B cell (primary cell): Measurements from ENCODE around the gene SMIM26. TPM values are rescaled to one million over a fixed set of nuclear protein-coding genes. Genes with fewer than 3 reads are reported as not detected.
A peak's percentile ranks its signal among the peaks of the same experiment; 100 is the strongest.

ENCODE experiments used
- ATAC-seq: fragments of 200-7000 bp; cut with Tn5 transposase; one replicate; pipeline ENCODE4 v1.10.0; 2021; ENCODE audit warnings: low read depth, mild to moderate bottlenecking, moderate number of reproducible peaks, moderate library complexity
- CTCF ChIA-PET: fragments of 350-600 bp; sonication (Branson Sonifier 250); formaldehyde crosslinking; loops from one replicate; lab custom pipeline; 2021; ENCODE audit warnings: antibody characterized with exemption, inconsistent platforms; lab: Charles Lee
- POLR2A ChIA-PET: fragments of 350-600 bp; sonication (Branson Sonifier 250); formaldehyde crosslinking; loops from one replicate; lab custom pipeline; 2021; ENCODE audit warnings: antibody characterized with exemption; lab: Charles Lee
- DNase-seq: peaks from one replicate; pipeline ENCODE4 v3.0.0; 2013
- H2AFZ ChIP-seq: 2 replicates; pipeline ENCODE4 v1.6.1; 2012; ENCODE audit warnings: mild to moderate bottlenecking, low read depth, low read length; ENCODE audit not compliant: insufficient read depth, poor library complexity, severe bottlenecking
- H3K27ac ChIP-seq, 2 donors: 1 replicate in 1 of 2; 2 replicates in 1 of 2; pipeline ENCODE4 v1.5.1; 2012 to 2013; ENCODE audit warnings: low read length in 2 of 2, mild to moderate bottlenecking in 2 of 2, moderate library complexity in 1 of 2
- H3K27me3 ChIP-seq, 4 experiments: fragments of 200-600 bp in 1 of 4; sonication (generic) in 1 of 4; replicated peaks in 1 of 4; 1 replicate in 2 of 4; 2 replicates in 2 of 4; pipeline versions ENCODE4 v1.6.1 to v1.7.0; 2013 to 2016; ENCODE audit warnings: low read length in 3 of 4, mild to moderate bottlenecking in 2 of 4, mixed read lengths in 1 of 4, moderate library complexity in 1 of 4; ENCODE audit not compliant: insufficient read depth in 4 of 4, control insufficient read depth in 3 of 4; ENCODE audit errors: control extremely low read depth in 1 of 4
- H3K36me3 ChIP-seq, 2 experiments: replicated peaks in 1 of 2; 1 replicate in 1 of 2; 2 replicates in 1 of 2; pipeline versions ENCODE4 v1.6.1 to v1.7.1; 2013; ENCODE audit warnings: low read length in 1 of 2; ENCODE audit not compliant: insufficient read depth in 2 of 2, control insufficient read depth in 1 of 2; ENCODE audit errors: control extremely low read depth in 1 of 2, extremely low read depth in 1 of 2
- H3K4me1 ChIP-seq, 2 donors: fragments of 200-600 bp in 1 of 2; sonication (generic) in 1 of 2; 1 replicate in 1 of 2; 2 replicates in 1 of 2; pipeline versions ENCODE4 v1.5.1 to v1.6.1; 2013 to 2017; ENCODE audit warnings: low read length in 2 of 2; ENCODE audit not compliant: control insufficient read depth in 2 of 2, insufficient read depth in 2 of 2
- H3K4me2 ChIP-seq: replicated peaks from 2 replicates; pipeline ENCODE3; 2012; ENCODE audit warnings: mild to moderate bottlenecking, low read depth, low read length; ENCODE audit not compliant: poor library complexity, severe bottlenecking
- H3K4me3 ChIP-seq, 5 experiments: fragments of 200-600 bp in 1 of 5; sonication (generic) in 1 of 5; 1 replicate in 3 of 5; 2 replicates in 2 of 5; pipeline versions ENCODE4 v1.5.1 to v1.7.0; 2011 to 2016; ENCODE audit warnings: low read length in 4 of 5, mild to moderate bottlenecking in 4 of 5, low read depth in 2 of 5, control low read depth in 1 of 5, moderate library complexity in 1 of 5; ENCODE audit not compliant: insufficient read depth in 1 of 5; ENCODE audit errors: control extremely low read depth in 1 of 5, extremely low read depth in 1 of 5
- H3K79me2 ChIP-seq: fragments of 200-600 bp; sonication (generic); one replicate; pipeline ENCODE4 v1.6.0; 2016; ENCODE audit warnings: low read length; ENCODE audit not compliant: control insufficient read depth, insufficient read depth
- H3K9ac ChIP-seq: fragments of 200-600 bp; sonication (generic); 2 replicates; pipeline ENCODE4 v1.6.1; 2017; ENCODE audit warnings: mild to moderate bottlenecking, low read length, moderate library complexity
- H3K9me3 ChIP-seq, 3 donors: one replicate each; pipeline versions ENCODE4 v1.6.1 to v1.7.1; 2013; ENCODE audit warnings: low read length in 2 of 3; ENCODE audit not compliant: control insufficient read depth in 2 of 3, insufficient read depth in 1 of 3; ENCODE audit errors: control extremely low read depth in 1 of 3
- H4K20me1 ChIP-seq: 2 replicates; pipeline ENCODE4 v1.6.0; 2012; ENCODE audit warnings: mild to moderate bottlenecking, low read length; ENCODE audit not compliant: insufficient read depth, control insufficient read depth, poor library complexity, severe bottlenecking
- H3K27ac Mint-ChIP-seq: one replicate; pipeline ENCODE4 v1.8.0; 2021; ENCODE audit warnings: mixed read lengths
- H3K27me3 Mint-ChIP-seq: one replicate; pipeline ENCODE4 v1.8.0; 2021; ENCODE audit warnings: mixed read lengths
- H3K4me1 Mint-ChIP-seq: one replicate; pipeline ENCODE4 v1.8.0; 2021; ENCODE audit warnings: mixed read lengths
- H3K4me3 Mint-ChIP-seq: one replicate; pipeline ENCODE4 v1.8.0; 2021; ENCODE audit warnings: mixed read lengths
- H3K9me3 Mint-ChIP-seq: one replicate; pipeline ENCODE4 v1.8.0; 2022; ENCODE audit warnings: mixed read lengths; ENCODE audit not compliant: insufficient read depth
- EZH2 ChIP-seq: IDR thresholded peaks from 2 replicates; pipeline ENCODE4 v1.6.1; 2012; ENCODE audit warnings: borderline replicate concordance, low read depth, mild to moderate bottlenecking, moderate library complexity, low read length; ENCODE audit not compliant: insufficient read depth, poor library complexity, severe bottlenecking
- WGBS: methylation state at CpG from one replicate; pipeline ENCODE4 v1.1.5; 2013; ENCODE audit warnings: missing lambda C conversion rate; ENCODE audit not compliant: insufficient coverage; 5-methylcytosine and 5-hydroxymethylcytosine counted together
- intact Hi-C: fragments of 100-400 bp; cut with micrococcal nuclease; formaldehyde crosslinking; loops from one replicate; pipeline ENCODE4 v1.10.0; 2022
- polyA plus RNA-seq: library from polyadenylated mRNA; depleted of rRNA; stranded (reverse); fragments of >200 nt; gene quantifications from 2 replicates; pipeline ENCODE4 v1.2.3, GENCODE V29; 2012
- total RNA-seq, 2 donors: library from RNA; stranded (reverse); fragments of 120-200 nt in 1 of 2; gene quantifications; 1 replicate in 1 of 2; 2 replicates in 1 of 2; pipeline versions ENCODE4 v1.2.3 to v1.2.4, GENCODE V29; 2013 to 2022
- TF ChIP-seq, protein P1 (sequence below): fragments of 200-600 bp; IDR thresholded peaks from one replicate; pipeline ENCODE4 v1.8.0; 2022; ENCODE audit warnings: antibody characterized with exemption, mild to moderate bottlenecking

SMIM26 gene
- total and polyA plus RNA-seq, 2 donors (not counting 1 experiment from before 2014, with no cell fraction given): 47.7 to 100 TPM

DNA sequence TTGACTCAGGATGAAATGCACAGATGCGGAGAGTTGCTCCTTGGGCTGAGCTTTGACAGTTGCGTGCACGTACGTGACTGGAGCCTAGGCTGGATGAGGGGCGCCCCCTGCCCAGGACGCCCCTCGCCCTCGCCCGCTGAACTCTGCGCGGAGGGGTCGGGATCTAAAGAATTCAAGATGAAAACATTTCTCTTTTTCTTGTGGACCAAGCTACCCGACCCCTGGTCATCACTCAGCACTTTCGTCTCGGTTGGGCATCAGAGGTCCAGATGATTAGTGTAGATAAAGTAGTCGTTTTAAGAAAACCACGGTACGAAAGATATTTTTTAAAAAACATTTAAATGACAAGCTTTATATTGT lies 21.3 kb downstream of the SMIM26 start:
- Histone ChIP-seq H3K9me3 (no peaks in the 10 kb centered on the region), H3K9ac (peak overlapping the region; percentile 78), H3K4me1 (peaks cover 17% of the 10 kb centered on the region in 2 donors), H3K79me2 (no peaks in the 10 kb centered on the region), H3K4me3 (peak overlapping the region; percentile 47 to 77 (median 73)), H3K36me3 (no peaks in the 10 kb centered on the region), H3K4me2 (peak overlapping the region; percentile 93), H2AFZ (peak overlapping the region; percentile 95), H3K27ac (peak overlapping the region; percentile 0 to 58), H4K20me1 (no peaks in the 10 kb centered on the region), H3K27me3 (peaks cover 0 to 10% (median 2%) of the 10 kb centered on the region in 4 experiments)
- intact Hi-C loops: loop anchor here (2.0 to 5.0 kb wide), 2 partner anchors 176 to 451 kb away; partner anchors contain the start of genes KAT14 and PET117
- TF ChIP-seq EZH2: no peak
- TF ChIP-seq, protein P1, sequence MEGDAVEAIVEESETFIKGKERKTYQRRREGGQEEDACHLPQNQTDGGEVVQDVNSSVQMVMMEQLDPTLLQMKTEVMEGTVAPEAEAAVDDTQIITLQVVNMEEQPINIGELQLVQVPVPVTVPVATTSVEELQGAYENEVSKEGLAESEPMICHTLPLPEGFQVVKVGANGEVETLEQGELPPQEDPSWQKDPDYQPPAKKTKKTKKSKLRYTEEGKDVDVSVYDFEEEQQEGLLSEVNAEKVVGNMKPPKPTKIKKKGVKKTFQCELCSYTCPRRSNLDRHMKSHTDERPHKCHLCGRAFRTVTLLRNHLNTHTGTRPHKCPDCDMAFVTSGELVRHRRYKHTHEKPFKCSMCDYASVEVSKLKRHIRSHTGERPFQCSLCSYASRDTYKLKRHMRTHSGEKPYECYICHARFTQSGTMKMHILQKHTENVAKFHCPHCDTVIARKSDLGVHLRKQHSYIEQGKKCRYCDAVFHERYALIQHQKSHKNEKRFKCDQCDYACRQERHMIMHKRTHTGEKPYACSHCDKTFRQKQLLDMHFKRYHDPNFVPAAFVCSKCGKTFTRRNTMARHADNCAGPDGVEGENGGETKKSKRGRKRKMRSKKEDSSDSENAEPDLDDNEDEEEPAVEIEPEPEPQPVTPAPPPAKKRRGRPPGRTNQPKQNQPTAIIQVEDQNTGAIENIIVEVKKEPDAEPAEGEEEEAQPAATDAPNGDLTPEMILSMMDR: no peak
- WGBS: 8% methylated on average over 12 of the region's 18 CpGs
- CTCF ChIA-PET: interaction anchor here (0.6 to 1.2 kb wide), 4 partner anchors 81 to 622 kb away, joined by 3 to 5 read pairs (median 3); partner anchors contain the start of gene SEC23B
- Mint-ChIP-seq H3K4me1 (peaks cover 23% of the 10 kb centered on the region), H3K27me3 (peaks cover 8% of the 10 kb centered on the region), H3K4me3 (peak overlapping the region; percentile 90), H3K27ac (peak overlapping the region; percentile 86), H3K9me3 (no peaks in the 10 kb centered on the region)
- POLR2A ChIA-PET: interaction anchor here (0.7 to 1.3 kb wide), 3 partner anchors 22 to 92 kb away, joined by 3 to 8 read pairs (median 4); partner anchors contain the start of genes RBBP9, SEC23B and SMIM26
- DNase-seq (no peak), ATAC-seq (no peak)

DNA sequence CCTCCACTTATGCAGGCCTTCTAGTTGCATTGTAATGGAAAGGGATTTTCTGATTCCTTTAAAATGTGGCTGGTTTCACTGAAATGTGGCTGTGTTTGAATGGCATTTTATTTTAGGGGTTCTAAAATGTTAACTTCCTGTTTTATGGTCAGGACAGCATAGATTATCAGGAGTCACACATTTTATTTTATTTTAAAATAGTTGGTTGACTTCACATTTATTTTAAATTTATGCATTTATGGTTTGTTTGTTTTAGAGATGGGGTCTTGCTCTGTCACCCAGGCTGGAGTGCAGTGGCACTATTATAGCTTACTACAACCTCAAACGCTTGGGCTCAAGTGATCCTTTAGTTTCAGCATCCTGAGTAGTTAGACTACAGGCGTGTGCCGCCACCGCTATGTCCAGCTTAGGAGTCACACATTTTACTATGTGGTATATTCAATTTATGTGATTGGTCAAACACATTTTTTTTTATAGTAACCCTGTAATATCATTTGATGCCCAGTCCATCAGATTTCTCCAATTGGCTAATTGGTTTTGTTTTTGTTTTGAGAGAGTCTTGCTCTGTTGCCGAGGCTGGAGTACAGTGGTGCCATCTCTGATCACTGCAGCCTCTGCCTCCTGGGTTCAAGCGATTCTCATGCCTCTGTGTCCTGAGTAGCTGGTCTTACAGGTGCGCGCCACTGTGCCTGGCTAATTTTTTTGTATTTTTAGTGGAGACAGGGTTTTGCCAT lies 22.9 kb downstream of the SMIM26 start:
- Histone ChIP-seq H3K4me1 (peaks cover 17% of the 10 kb centered on the region in 2 donors), H3K79me2 (no peaks in the 10 kb centered on the region), H3K27me3 (no peaks in the 10 kb centered on the region), H3K9ac (no peak overlapping the region), H3K4me3 (no peak overlapping the region), H3K27ac (peak overlapping the region in 1 of 2 donors; percentile 50), H3K9me3 (no peaks in the 10 kb centered on the region), H3K4me2 (no peak overlapping the region), H4K20me1 (no peaks in the 10 kb centered on the region), H2AFZ (no peak overlapping the region), H3K36me3 (no peaks in the 10 kb centered on the region)
- ATAC-seq (no peak), DNase-seq (no peak)
- ChIA-PET POLR2A (no interaction called here), CTCF (interaction anchor here (1.2 kb wide), 1 partner anchor 83 kb away, joined by 5 read pairs; the partner anchor contains the start of gene SEC23B)
- peak overlapping the region; percentile 37 for H3K27ac Mint-ChIP-seq
- H3K9me3 Mint-ChIP-seq: no peaks in the 10 kb centered on the region
- peaks cover 23% of the 10 kb centered on the region for H3K4me1 Mint-ChIP-seq
- H3K27me3 Mint-ChIP-seq: no peaks in the 10 kb centered on the region
- WGBS: 89% methylated on average over 2 of the region's 8 CpGs
- intact Hi-C loops: loop anchor here (2.0 to 5.0 kb wide), 2 partner anchors 177 to 453 kb away; partner anchors contain the start of genes KAT14 and PET117
- TF ChIP-seq, protein P1: no peak
- no peak for TF ChIP-seq EZH2
- H3K4me3 Mint-ChIP-seq: no peak overlapping the region
